HG02623 (cell line): ENCODE measurements around the gene GPC6.

Source experiments
- ATAC-seq: cut with Tn5 transposase; IDR thresholded peaks from one replicate; pipeline ENCODE4 v1.9.1; 2021; ENCODE audit warnings: moderate library complexity; ENCODE audit not compliant: unreplicated experiment

Gene GPC6

DNA sequence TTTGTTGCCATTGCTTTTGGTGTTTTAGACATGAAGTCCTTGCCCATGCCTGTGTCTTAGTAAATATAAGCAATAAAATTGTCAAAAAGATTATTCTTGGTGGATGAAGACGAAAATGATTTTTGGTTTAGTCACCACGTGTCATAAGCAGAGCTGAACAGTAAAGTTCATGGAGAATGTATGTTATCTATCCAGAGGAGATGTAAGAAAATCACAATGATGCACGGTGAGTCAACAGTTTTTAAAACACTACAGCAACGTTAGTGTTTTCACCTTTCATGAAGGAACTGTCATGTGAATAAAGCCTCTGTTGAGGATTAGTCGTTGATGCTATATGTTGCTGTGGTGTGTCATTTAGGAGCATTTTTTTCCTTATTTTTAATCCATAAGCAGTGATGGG is 137.6 kb downstream of the GPC6 start:
- no peak for ATAC-seq

DNA sequence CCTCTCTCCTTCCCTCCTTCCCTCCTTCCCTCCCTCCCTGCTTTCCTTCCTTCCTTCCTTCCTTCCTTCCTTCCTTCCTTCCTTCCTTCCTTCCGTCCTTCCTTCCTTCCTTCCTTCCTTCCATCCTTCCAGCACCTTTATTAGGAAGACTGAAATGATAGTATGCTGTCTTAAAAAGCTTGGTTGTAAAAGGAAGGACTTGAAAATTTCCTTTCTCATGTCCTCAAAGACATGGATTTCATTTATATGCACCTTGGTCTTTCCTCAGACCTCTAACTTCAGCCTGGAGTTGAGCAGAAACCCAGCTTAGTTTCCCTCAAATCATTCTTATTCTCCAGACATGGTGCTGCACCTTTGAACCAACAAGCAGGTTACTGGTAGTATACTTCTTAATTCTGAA is 141.7 kb downstream of the GPC6 start:
- no peak for ATAC-seq

DNA sequence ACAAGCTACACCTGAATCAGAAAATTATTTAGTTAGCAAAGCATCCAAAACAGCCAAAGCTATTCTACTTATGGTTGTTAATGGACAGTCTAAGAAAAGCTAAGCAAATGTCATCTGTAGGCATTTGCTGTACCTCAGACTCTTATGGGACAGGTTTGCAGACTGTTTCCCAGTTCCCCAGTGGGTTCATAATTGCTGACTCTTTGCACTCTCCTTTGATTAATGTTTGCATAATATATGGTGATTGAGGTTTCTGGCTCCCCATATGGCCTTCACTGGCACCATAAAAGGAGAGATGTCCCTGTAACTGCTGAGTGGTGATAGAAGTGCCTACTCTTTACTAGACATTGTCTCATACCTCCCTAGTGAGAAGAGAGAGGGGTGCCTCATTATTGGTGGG is 142.1 kb downstream of the GPC6 start:
- ATAC-seq = no peak

GRCh38 chr13:93372856-93373255 is 146.2 kb downstream of the GPC6 start:
- no peak for ATAC-seq

- no peak for ATAC-seq
Observed at GRCh38 chr13:93375491-93375890, 148.9 kb downstream of the GPC6 start.

DNA sequence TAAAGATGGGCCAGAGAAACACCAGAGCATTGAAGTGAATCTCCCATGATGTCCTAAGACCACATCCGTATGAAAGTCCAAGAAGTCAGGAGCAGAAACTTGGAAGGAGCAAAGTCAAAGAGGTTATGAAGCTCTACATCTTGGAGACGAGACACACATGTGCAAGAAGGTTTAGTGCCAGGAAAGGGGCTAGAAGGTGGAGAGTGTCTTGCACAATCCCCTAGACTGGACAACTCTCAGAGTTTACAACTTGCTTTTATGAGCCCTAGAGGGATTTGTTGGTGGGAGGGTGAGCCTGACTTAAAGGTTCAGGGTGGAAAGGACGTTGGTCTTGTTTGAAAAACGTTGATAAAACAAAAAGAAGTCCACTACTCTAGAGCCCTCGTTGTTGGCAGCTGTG is 150.6 kb downstream of the GPC6 start:
- ATAC-seq = no peak

DNA sequence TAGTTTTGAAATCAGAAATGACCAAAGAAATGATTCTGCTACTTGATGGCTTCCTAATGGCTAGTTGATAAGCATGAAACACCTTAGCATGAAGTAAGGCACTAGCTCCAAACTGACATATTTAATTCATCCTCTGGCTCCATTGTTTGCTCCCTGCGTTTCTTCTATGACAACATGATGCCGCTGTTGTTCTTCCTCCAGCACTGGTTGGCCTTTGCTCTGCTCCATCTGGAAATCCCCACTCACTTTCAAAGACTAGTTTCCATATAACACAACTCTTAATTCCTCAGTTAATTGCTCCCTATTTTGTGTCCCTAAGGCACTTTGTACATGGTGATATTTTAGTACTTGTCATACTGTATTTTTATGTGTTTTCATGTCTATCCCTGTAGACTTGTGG is 151.6 kb downstream of the GPC6 start:
- ATAC-seq = no peak

DNA sequence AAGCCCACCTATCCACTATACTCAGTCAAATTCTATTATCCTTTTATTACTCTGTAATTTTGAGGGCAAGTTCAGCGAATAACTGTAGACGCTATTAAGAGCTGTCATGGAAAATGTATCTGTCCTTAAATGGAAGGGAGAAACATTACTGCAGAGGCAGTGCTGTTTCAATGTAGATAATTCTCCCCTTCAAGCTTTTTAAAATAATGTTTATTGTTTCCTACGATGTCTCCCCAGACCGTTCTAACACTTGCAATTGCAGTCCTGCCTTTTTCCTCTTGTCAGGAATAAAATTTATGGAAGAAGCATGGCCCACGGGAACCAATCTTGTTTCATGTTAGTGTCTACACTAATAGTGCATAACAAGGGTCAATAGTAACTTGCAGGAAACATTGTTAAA is 159.5 kb downstream of the GPC6 start:
- no peak for ATAC-seq

- ATAC-seq = no peak
Observed at GRCh38 chr13:93388701-93389100, 162.1 kb downstream of the GPC6 start.

GRCh38 chr13:93397619-93398018 is 171.0 kb downstream of the GPC6 start:
- no peak for ATAC-seq

- ATAC-seq = no peak
Observed at GRCh38 chr13:93398167-93399035, 171.8 kb downstream of the GPC6 start.

GRCh38 chr13:93399212-93399611 is 172.6 kb downstream of the GPC6 start:
- no peak for ATAC-seq

- ATAC-seq = no peak
Observed at GRCh38 chr13:93406136-93406535, 179.5 kb downstream of the GPC6 start.

GRCh38 chr13:93407551-93407950 is 180.9 kb downstream of the GPC6 start:
- no peak for ATAC-seq

DNA sequence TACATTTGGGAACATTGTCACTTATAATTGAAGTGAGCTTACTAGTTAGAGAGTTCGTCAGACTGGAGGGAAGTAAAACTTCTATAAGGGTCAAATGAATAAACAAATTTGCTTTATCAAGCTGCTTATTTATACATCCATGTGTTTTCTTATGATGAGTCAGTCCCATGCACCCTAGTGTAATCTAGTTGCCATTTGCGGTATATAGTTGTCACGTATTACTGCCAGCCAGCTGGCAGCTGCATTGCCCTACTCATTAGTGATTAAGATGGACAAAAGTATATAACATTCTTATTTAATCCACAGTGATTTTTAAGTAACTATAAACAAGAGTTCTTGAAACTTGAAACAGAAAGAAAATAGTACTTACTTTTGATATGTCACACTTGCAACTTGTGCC is 182.4 kb downstream of the GPC6 start:
- ATAC-seq = no peak

DNA sequence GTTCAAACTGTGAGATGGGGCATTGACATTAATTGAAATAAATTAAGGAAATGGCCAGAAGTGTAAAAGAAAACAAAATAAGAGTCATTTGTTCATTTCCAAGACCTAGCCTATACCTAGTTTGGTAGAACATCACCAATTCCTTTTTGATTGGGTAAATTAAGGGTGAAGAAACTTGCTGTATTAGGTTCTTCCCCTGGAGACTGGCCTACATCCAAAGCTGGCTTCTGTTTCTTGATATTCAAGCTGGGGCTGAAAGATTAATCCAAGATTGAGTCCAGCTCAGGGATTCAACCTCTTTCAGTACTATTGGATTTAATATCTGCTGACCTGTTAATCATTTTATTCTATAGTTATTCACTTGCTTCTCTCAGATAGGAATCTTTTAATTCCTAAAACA is 183.2 kb downstream of the GPC6 start:
- no peak for ATAC-seq

DNA sequence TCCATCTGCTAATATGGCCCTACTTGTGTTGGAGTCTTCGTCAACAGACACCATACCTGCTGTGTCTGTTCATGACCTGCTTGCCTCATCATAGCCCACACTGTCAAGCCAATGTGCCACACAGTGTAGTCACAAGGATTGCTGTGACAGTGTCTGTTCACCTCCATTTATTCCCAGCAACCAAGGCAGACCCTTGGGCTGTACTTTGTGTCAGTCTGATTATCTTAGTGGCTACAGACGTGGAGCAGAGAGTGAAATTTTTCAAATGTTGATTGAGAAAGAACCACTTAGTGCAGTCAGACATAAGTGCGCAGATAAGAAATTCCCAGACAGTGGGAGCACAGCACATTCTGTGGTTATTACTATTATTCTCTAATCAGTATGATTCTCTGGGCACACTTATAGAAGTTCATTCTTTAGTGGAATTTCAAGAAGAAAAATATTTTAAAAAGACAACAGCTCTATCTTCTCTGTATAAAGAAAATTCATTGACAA is 184.6 kb downstream of the GPC6 start:
- no peak for ATAC-seq

DNA sequence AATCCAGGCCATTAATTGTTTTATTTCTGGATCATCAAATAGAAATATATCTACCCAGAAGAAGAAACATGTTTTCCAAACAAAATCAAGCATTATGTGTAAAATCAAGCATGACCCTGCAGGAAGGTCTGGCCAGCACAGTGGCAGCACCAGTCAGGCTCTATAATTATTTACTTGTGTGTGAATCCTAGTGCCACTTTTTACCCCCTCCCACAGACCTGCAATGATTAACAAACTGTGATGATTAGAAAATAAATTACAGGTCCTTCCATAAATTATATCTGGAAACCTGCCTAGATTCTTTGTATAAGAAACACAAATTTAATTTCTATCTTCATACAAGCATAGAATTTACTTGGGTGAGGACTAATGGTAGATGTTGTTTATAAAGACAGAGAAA is 186.1 kb downstream of the GPC6 start:
- ATAC-seq = no peak

DNA sequence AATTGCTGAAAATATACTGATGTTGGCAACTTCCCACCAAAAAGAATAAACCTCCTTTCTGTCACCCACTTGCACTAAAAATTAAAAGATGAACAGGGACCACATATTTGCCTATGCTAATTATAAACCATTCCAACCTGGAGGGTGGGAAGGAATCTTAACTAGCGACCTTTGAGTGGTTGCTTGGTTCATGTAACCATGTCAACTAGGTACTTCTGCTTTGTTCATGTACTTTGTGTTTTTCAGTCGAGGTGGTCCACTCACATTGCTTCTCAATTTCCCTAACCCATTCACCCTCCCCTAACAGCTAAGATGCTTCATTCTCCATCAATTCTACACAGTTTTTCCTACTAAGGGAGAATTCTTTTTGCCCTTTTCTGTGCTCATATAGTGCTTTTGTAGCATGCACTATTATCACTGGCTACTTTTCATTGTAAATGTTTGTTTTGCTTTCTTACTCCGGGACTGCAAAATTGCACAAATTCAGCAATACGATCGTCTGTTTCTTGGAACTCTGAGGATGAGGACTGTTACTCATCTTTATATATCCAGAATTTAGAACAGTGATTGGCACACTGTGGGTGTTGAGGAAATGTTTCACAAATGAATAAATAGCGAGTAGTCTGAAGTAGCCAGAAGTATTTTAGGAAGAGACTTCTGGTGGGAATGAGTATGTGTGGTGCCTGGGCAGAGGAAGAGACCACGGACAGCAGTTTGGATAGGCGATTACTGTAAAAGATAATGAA is 187.5 kb downstream of the GPC6 start:
- ATAC-seq = no peak

DNA sequence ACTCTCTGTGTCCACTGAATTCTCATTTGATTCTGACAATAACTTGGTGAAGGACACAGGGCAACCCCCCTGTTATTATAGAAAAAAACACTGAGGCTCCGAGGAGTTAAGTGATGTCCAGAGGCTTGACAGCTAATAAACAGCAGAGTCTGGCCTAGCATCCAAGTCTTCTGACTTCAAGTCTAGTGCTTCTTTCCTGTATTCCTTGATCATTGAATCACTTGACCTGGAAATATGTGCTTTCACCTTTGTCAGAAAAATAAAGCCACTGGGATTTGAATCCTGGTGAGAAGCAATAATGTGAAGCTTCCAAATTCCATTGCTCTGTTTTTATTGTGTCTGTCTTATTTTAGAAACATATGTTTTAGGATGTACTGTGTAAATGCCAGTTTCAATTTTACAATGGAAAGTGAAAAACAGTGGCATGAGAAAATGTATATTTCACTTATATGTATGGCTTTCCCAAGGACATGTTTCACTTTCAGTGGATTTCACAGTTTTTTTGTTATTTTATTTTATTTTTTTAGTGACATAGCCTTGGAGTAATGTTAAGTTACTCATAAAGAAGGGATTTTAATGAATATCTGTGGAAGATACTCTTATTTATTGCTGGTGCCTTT is 190.2 kb downstream of the GPC6 start:
- no peak for ATAC-seq

DNA sequence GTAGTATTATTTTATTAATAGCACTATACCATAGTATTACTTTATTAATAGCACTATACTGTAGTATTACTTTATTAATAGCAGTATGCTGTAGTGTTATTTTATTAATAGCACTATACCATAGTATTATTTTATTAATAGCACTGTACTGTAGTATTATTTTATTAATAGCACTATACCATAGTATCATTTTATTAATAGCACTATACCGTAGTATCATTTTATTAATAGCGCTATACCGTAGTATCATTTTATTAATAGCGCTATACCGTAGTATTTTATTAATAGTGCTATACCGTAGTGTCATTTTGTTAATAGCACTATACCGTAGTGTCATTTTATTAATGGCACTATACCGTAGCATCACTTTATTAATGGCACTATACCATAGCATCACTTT is 191.8 kb downstream of the GPC6 start:
- ATAC-seq = no peak

DNA sequence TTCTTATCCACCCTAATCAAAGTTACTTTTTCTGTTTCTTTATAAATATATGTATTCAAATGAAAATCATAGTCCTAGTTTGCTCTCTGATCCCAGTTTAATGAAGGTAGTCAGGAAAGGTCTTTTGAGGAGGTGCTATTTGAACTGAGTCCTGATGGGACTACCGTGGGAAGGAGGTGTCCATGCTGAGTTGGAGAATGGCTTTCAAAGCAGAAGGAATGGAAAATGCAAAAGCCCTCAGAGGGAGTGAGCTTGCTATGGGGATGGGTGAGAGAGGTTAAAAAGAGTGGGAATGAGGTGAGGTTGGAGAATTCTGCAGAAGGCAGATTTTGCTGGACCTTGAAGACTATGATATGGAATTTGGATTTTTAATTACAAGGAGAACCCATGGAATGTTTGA is 193.6 kb downstream of the GPC6 start:
- ATAC-seq = no peak
